K562 (cell line): ENCODE results near the gene CECR2. TPM values are rescaled to one million over a fixed set of nuclear protein-coding genes. Genes with fewer than 3 reads are reported as not detected.

ENCODE experiments used
- ATAC-seq: fragments of 200-7000 bp; cut with Tn5 transposase; 3 replicates; pipeline ENCODE4 v1.9.1; 2020; ENCODE audit warnings: moderate library complexity
- BruUV-seq: library from RNA; stranded (reverse); fragments of 400-500 nt; replicated peaks from 2 replicates; lab custom pipeline; 2021; lab: Mats Ljungman, UMichigan
- CTCF ChIA-PET: fragments of 300-600 bp; formaldehyde crosslinking; extraction: SDS; loops from one replicate; lab custom pipeline; 2021; ENCODE audit warnings: low intra/inter-chr PET ratio; lab: Yijun Ruan, JAX
- POLR2A ChIA-PET: fragments of 300-600, 350-650 bp; sonication (Branson Sonifier 250); formaldehyde crosslinking; extraction: SDS; loops from one replicate; lab custom pipeline; 2021; ENCODE audit warnings: antibody characterized with exemption, inconsistent platforms; lab: Yijun Ruan, JAX
- DNase-seq, 4 experiments: peaks; one replicate each; pipeline versions ENCODE4 v3.0.0 to v3.0.0-alpha.2; 2011 to 2018; ENCODE audit warnings: low spot score in 3 of 4, mixed read lengths in 3 of 4; ENCODE audit errors: extremely low read depth in 1 of 4
- FAIRE-seq: peaks from 2 replicates; lab custom pipeline; 2011; peaks lifted over from hg19 to GRCh38; lab: Jason Lieb, UNC
- H2AFZ ChIP-seq: 2 replicates; pipeline ENCODE4 v1.6.0; 2011; ENCODE audit warnings: low read depth, low read length, control low read depth, inconsistent platforms
- H3K27ac ChIP-seq: fragments of 200-600 bp; 3 replicates; pipeline ENCODE4 v1.8.0; 2011; ENCODE audit warnings: low read depth, mild to moderate bottlenecking, control low read depth, inconsistent platforms, low read length, moderate library complexity, mixed read lengths; ENCODE audit errors: extremely low read depth
- H3K27me3 ChIP-seq, 2 experiments: fragments of 300-600 bp in 1 of 2; 2 replicates in 1 of 2; 3 replicates in 1 of 2; pipeline versions ENCODE4 v1.6.0 to v1.8.0; 2011; ENCODE audit warnings: inconsistent platforms in 2 of 2, low read length in 2 of 2, mild to moderate bottlenecking in 1 of 2, mixed read lengths in 1 of 2, moderate library complexity in 1 of 2; ENCODE audit not compliant: control insufficient read depth in 2 of 2, insufficient read depth in 2 of 2
- H3K36me3 ChIP-seq: fragments of 300-600 bp; 3 replicates; pipeline ENCODE4 v1.8.0; 2011; ENCODE audit warnings: mild to moderate bottlenecking, low read length, inconsistent platforms; ENCODE audit not compliant: control insufficient read depth, insufficient read depth
- H3K4me1 ChIP-seq, 2 experiments: fragments of 200-600 bp in 1 of 2; replicated peaks in 1 of 2; 2 replicates in 1 of 2; 3 replicates in 1 of 2; pipeline versions ENCODE4 v1.5.1 to v1.8.0; 2011; ENCODE audit warnings: inconsistent platforms in 2 of 2, low read length in 2 of 2, mild to moderate bottlenecking in 1 of 2, mixed read lengths in 1 of 2, moderate library complexity in 1 of 2; ENCODE audit not compliant: control insufficient read depth in 2 of 2, insufficient read depth in 2 of 2
- H3K4me2 ChIP-seq: 2 replicates; pipeline ENCODE4 v1.6.1; 2011; ENCODE audit warnings: low read length, control low read depth, inconsistent platforms, mixed read lengths; ENCODE audit not compliant: insufficient read depth
- H3K4me3 ChIP-seq: fragments of 200-600 bp; sonication (generic), shearing (Covaris generic); 2 replicates; pipeline ENCODE4 v1.5.1; 2016; ENCODE audit warnings: control low read depth, inconsistent platforms
- H3K79me2 ChIP-seq: fragments of 200-600 bp; 3 replicates; pipeline ENCODE4 v1.8.0; 2011; ENCODE audit warnings: low read length, inconsistent platforms; ENCODE audit not compliant: control insufficient read depth, insufficient read depth
- H3K9ac ChIP-seq, 2 experiments: 2 replicates each; pipeline versions ENCODE4 v1.6.0 to v1.6.1; 2011; ENCODE audit warnings: low read depth in 2 of 2, low read length in 2 of 2, control low read depth in 1 of 2, inconsistent platforms in 1 of 2, mild to moderate bottlenecking in 1 of 2, mixed read lengths in 1 of 2; ENCODE audit not compliant: insufficient read depth in 1 of 2
- H3K9me1 ChIP-seq: one replicate; pipeline ENCODE4 v1.6.0; 2011; ENCODE audit warnings: inconsistent platforms, mild to moderate bottlenecking, low read length, moderate library complexity; ENCODE audit not compliant: control insufficient read depth, insufficient read depth
- H3K9me3 ChIP-seq: replicated peaks from 2 replicates; pipeline ENCODE4 v1.5.1; 2011; ENCODE audit warnings: low read depth, low read length, inconsistent platforms; ENCODE audit not compliant: control insufficient read depth, insufficient read depth
- H4K20me1 ChIP-seq: replicated peaks from 2 replicates; pipeline ENCODE4 v1.6.1; 2011; ENCODE audit warnings: low read length, inconsistent platforms, mixed read lengths; ENCODE audit not compliant: control insufficient read depth, insufficient read depth
- CHD4 ChIP-seq: fragments of 200-600 bp; sonication (generic); IDR thresholded peaks from 3 replicates; pipeline ENCODE4 v1.6.1; 2012; ENCODE audit warnings: low read depth, mild to moderate bottlenecking, mixed read lengths, low read length, inconsistent platforms; ENCODE audit not compliant: insufficient read depth, insufficient replicate concordance, poor library complexity, severe bottlenecking
- NFIC ChIP-seq: fragments of 450-650 bp; IDR thresholded peaks from 2 replicates; pipeline ENCODE4 v1.6.1; 2017; ENCODE audit warnings: mild to moderate bottlenecking, inconsistent platforms
- POLR2B ChIP-seq: fragments of 450-650 bp; IDR thresholded peaks from 2 replicates; pipeline ENCODE4 v1.6.1; 2018; ENCODE audit warnings: low read depth; ENCODE audit not compliant: partially characterized antibody
- WGBS: fragments of 100-300 bp; shearing (Covaris generic); methylation state at CpG from one replicate; pipeline ENCODE4 v1.1.6; 2016; ENCODE audit warnings: low coverage, mixed read lengths; ENCODE audit not compliant: insufficient coverage; ENCODE audit errors: missing lambda C conversion rate; 5-methylcytosine and 5-hydroxymethylcytosine counted together
- in situ Hi-C: fragments of 300-500 bp; cut with MboI; formaldehyde crosslinking; loops from 4 replicates; pipeline ENCODE4 v1.15.0; 2018; ENCODE audit warnings: inconsistent platforms, mixed read lengths
- intact Hi-C: fragments of 100-400 bp; cut with micrococcal nuclease; formaldehyde crosslinking; loops from 2 replicates; pipeline ENCODE4 v1.14.2; 2022
- polyA plus RNA-seq, 8 experiments: library from polyadenylated mRNA; depleted of rRNA in 4 of 8; stranded (reverse) in 5 of 8; unstranded in 3 of 8; fragments of >200 nt; fragmentation: Nextera tagmentation in 2 of 8; fragmentation: Illumina TruSeq in 1 of 8; extraction: Ambion mirVana in 2 of 8; extraction: Trizol in 1 of 8; gene quantifications; 2 replicates each; pipeline versions ENCODE4 v1.2.1 to v1.2.3, GENCODE V29; 2011 to 2014; ENCODE audit warnings: inconsistent platforms in 1 of 8, missing spikeins in 1 of 8
- small RNA-seq: library from RNA; depleted of rRNA; stranded (forward); fragments of <200 nt; gene quantifications from one replicate; pipeline ENCODE3, GENCODE V24; 2014
- total RNA-seq, 7 experiments: library from RNA; depleted of rRNA in 6 of 7; stranded (reverse); fragments of >200 nt in 6 of 7; fragmentation: Illumina TruSeq in 2 of 7; extraction: Trizol in 2 of 7; gene quantifications; 2 replicates each; pipeline versions ENCODE4 v1.2.1 to v1.2.3, GENCODE V29; 2011 to 2021; ENCODE audit warnings: low replicate concordance in 1 of 7
- TF ChIP-seq, protein P1 (sequence below): sonication (generic); formaldehyde crosslinking; IDR thresholded peaks from 2 replicates; pipeline ENCODE4 v1.8.1; 2023; ENCODE audit warnings: mild to moderate bottlenecking, missing genetic modification reagents
- TF ChIP-seq, protein P2 (sequence below): fragments of 250-450 bp; sonication (Bioruptor Pico); IDR thresholded peaks from 2 replicates; pipeline ENCODE4 v1.8.0; 2022; ENCODE audit warnings: moderate library complexity, mild to moderate bottlenecking, inconsistent platforms

CECR2 gene
- total and polyA plus RNA-seq, 9 of the 15 experiments (the other 6 are each of a cell fraction or from before 2014, with no cell fraction given) = 0.01 to 1.00 (median 0.27) TPM

- TF ChIP-seq, protein P1, sequence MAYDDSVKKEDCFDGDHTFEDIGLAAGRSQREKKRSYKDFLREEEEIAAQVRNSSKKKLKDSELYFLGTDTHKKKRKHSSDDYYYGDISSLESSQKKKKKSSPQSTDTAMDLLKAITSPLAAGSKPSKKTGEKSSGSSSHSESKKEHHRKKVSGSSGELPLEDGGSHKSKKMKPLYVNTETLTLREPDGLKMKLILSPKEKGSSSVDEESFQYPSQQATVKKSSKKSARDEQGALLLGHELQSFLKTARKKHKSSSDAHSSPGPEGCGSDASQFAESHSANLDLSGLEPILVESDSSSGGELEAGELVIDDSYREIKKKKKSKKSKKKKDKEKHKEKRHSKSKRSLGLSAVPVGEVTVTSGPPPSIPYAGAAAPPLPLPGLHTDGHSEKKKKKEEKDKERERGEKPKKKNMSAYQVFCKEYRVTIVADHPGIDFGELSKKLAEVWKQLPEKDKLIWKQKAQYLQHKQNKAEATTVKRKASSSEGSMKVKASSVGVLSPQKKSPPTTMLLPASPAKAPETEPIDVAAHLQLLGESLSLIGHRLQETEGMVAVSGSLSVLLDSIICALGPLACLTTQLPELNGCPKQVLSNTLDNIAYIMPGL (CRISPR knock-in tag) = no peak
- TF ChIP-seq, protein P2, sequence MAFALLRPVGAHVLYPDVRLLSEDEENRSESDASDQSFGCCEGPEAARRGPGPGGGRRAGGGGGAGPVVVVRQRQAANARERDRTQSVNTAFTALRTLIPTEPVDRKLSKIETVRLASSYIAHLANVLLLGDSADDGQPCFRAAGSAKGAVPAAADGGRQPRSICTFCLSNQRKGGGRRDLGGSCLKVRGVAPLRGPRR = no peak
- no peak for TF ChIP-seq CHD4
These were observed 234.4 kb downstream of the CECR2 start (continued) for GRCh38 chr22:17603668-17604067.

DNA sequence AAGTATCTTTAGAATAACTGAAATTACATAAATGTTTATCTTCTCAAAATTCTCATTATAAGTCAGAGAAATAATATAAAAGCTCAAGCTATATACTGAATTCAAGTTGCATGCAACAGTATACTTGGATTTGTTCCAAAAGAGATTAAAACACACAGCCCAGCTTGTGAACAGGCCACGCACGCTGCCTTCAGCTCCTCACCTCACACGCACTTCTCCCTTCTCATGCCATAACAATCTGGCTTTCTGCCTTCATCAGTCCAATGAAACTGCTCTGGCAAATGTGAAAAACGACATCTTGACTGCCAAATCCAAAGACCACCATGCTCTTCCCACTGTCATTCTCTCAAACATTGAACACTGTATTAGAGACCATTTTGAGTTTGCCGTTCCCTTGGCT, 237.2 kb downstream of the CECR2 start:
- H3K4me1 ChIP-seq = no peaks in the 10 kb centered on the region; a peak in 1 of 5 replicates
- in situ Hi-C loops = no loop called here
- ATAC-seq (peak; percentile 39; the same call in 1 of the 3 replicates), FAIRE-seq (no peak), DNase-seq (no peak)
- H3K27ac ChIP-seq = no peak overlapping the region
- peaks cover 68% of the 10 kb centered on the region for H3K36me3 ChIP-seq
- H2AFZ ChIP-seq = no peak overlapping the region
- H3K27me3 ChIP-seq = no peaks in the 10 kb centered on the region
- BruUV-seq = no TSS peak
- no peak for TF ChIP-seq POLR2B
- peak; percentile 57 for TF ChIP-seq NFIC
- 60% methylated on average over 5 of the region's 5 CpGs for WGBS
- no peak overlapping the region for H3K9ac ChIP-seq
- no peaks in the 10 kb centered on the region for H3K9me1 ChIP-seq
- H3K4me2 ChIP-seq = no peak overlapping the region
- intact Hi-C loops = no loop called here
- H3K9me3 ChIP-seq = no peaks in the 10 kb centered on the region
- ChIA-PET CTCF (no interaction called here), POLR2A (interaction anchor here (0.6 to 1.9 kb wide), 3 partner anchors 9 to 195 kb away, joined by 3 to 10 read pairs (median 3); no protein-coding TSS in a partner anchor)
- no peak overlapping the region for H3K4me3 ChIP-seq
- peaks cover 21% of the 10 kb centered on the region; the same call in 2 of the 3 replicates for H3K79me2 ChIP-seq
- H4K20me1 ChIP-seq = no peaks in the 10 kb centered on the region

Small RNA genes within 50 kb of the gene (small RNA-seq; reads per million reads assigned to genes)
- not detected for gene CECR9
- not detected for gene RN7SL843P

Other genes starting within 250 kb of the CECR2 start
- 0.04 TPM in 1 of 2 replicates, not detected in the other for gene TMEM121B, start 248.1 kb upstream of the CECR2 start, total RNA-seq (2014; rRNA removed)
- 0.03 TPM in 1 of 2 replicates, not detected in the other for gene TMEM121B, start 248.1 kb upstream of the CECR2 start, total RNA-seq (2014; rRNA removed; fragmentation: Illumina TruSeq; extraction: Trizol)
- not detected in 2 replicates for gene TMEM121B, start 248.1 kb upstream of the CECR2 start, total RNA-seq (2015; rRNA removed; fragmentation: Illumina TruSeq; extraction: Trizol)
- 0.07 TPM in 2 replicates for gene TMEM121B, start 248.1 kb upstream of the CECR2 start, total RNA-seq (2021)
- not detected in 2 replicates for gene TMEM121B, start 248.1 kb upstream of the CECR2 start, polyA plus RNA-seq (2011; rRNA removed)
- 0.03 TPM in 1 of 2 replicates, not detected in the other for gene TMEM121B, start 248.1 kb upstream of the CECR2 start, polyA plus RNA-seq (2014; fragmentation: Illumina TruSeq; extraction: Trizol)
- under 1 TPM in 1 of 2 experiments, not detected in 1; 0.03 TPM for gene TMEM121B, start 248.1 kb upstream of the CECR2 start, polyA plus RNA-seq (2014; fragmentation: Nextera tagmentation; extraction: Ambion mirVana)
- gene TMEM121B, start 248.1 kb upstream of the CECR2 start, polyA plus RNA-seq (2014; rRNA removed) = not detected in 2 replicates
- 36.6 and 44.2 TPM in 2 replicates for gene HDHD5, start 210.2 kb upstream of the CECR2 start, total RNA-seq (2014; rRNA removed)
- gene HDHD5, start 210.2 kb upstream of the CECR2 start, total RNA-seq (2014; rRNA removed; fragmentation: Illumina TruSeq; extraction: Trizol) = 11.5 and 14.4 TPM in 2 replicates
- 20.1 and 22.0 TPM in 2 replicates for gene HDHD5, start 210.2 kb upstream of the CECR2 start, total RNA-seq (2015; rRNA removed; fragmentation: Illumina TruSeq; extraction: Trizol)
- gene HDHD5, start 210.2 kb upstream of the CECR2 start, total RNA-seq (2021) = 29.7 and 32.2 TPM in 2 replicates
- gene HDHD5, start 210.2 kb upstream of the CECR2 start, polyA plus RNA-seq (2011; rRNA removed) = 23.1 and 28.7 TPM in 2 replicates
- gene HDHD5, start 210.2 kb upstream of the CECR2 start, polyA plus RNA-seq (2014; fragmentation: Illumina TruSeq; extraction: Trizol) = 24.2 and 26.8 TPM in 2 replicates
- gene HDHD5, start 210.2 kb upstream of the CECR2 start, polyA plus RNA-seq (2014; fragmentation: Nextera tagmentation; extraction: Ambion mirVana) = 1 to 10 TPM; 1.6 to 2.3 TPM
- gene HDHD5, start 210.2 kb upstream of the CECR2 start, polyA plus RNA-seq (2014; rRNA removed) = 33.9 and 40.0 TPM in 2 replicates
- not detected in 2 replicates for gene ADA2, start 150.0 kb upstream of the CECR2 start, total RNA-seq (2014; rRNA removed)
- gene ADA2, start 150.0 kb upstream of the CECR2 start, total RNA-seq (2014; rRNA removed; fragmentation: Illumina TruSeq; extraction: Trizol) = not detected in 2 replicates
- not detected in 2 replicates for gene ADA2, start 150.0 kb upstream of the CECR2 start, total RNA-seq (2015; rRNA removed; fragmentation: Illumina TruSeq; extraction: Trizol)
- gene ADA2, start 150.0 kb upstream of the CECR2 start, total RNA-seq (2021) = 0.20 and 0.44 TPM in 2 replicates
- not detected in 2 replicates for gene ADA2, start 150.0 kb upstream of the CECR2 start, polyA plus RNA-seq (2011; rRNA removed)
- not detected in 2 replicates for gene ADA2, start 150.0 kb upstream of the CECR2 start, polyA plus RNA-seq (2014; fragmentation: Illumina TruSeq; extraction: Trizol)
- gene ADA2, start 150.0 kb upstream of the CECR2 start, polyA plus RNA-seq (2014; fragmentation: Nextera tagmentation; extraction: Ambion mirVana) = not detected
- not detected in 2 replicates for gene ADA2, start 150.0 kb upstream of the CECR2 start, polyA plus RNA-seq (2014; rRNA removed)
- not detected in 2 replicates for gene SLC25A18, start 194.0 kb downstream of the CECR2 start, total RNA-seq (2014; rRNA removed)
- gene SLC25A18, start 194.0 kb downstream of the CECR2 start, total RNA-seq (2014; rRNA removed; fragmentation: Illumina TruSeq; extraction: Trizol) = not detected in 2 replicates
- gene SLC25A18, start 194.0 kb downstream of the CECR2 start, total RNA-seq (2015; rRNA removed; fragmentation: Illumina TruSeq; extraction: Trizol) = not detected in 2 replicates
- gene SLC25A18, start 194.0 kb downstream of the CECR2 start, total RNA-seq (2021) = not detected in 2 replicates
- gene SLC25A18, start 194.0 kb downstream of the CECR2 start, polyA plus RNA-seq (2011; rRNA removed) = not detected in 2 replicates
- not detected in 2 replicates for gene SLC25A18, start 194.0 kb downstream of the CECR2 start, polyA plus RNA-seq (2014; fragmentation: Illumina TruSeq; extraction: Trizol)
- gene SLC25A18, start 194.0 kb downstream of the CECR2 start, polyA plus RNA-seq (2014; fragmentation: Nextera tagmentation; extraction: Ambion mirVana) = under 1 TPM in 1 of 2 experiments, not detected in 1; 0.04 TPM
- not detected in 2 replicates for gene SLC25A18, start 194.0 kb downstream of the CECR2 start, polyA plus RNA-seq (2014; rRNA removed)